Keratinocyte (primary cell): ENCODE measurements around the gene MAPRE3.

Source experiments
- EZH2 ChIP-seq: IDR thresholded peaks from one replicate; pipeline ENCODE4 v1.6.1; 2012; ENCODE audit warnings: inconsistent platforms, mild to moderate bottlenecking, low read length, moderate library complexity
- TF ChIP-seq, protein P1 (sequence below), 3 experiments: IDR thresholded peaks in 1 of 3; conservative IDR thresholded peaks in 1 of 3; optimal IDR thresholded peaks in 1 of 3; 2 replicates in 2 of 3; 3 replicates in 1 of 3; pipeline versions ENCODE3 to v1.5.1; 2011; ENCODE audit warnings: low read length in 3 of 3, mild to moderate bottlenecking in 3 of 3, moderate library complexity in 2 of 3, control low read depth in 1 of 3, inconsistent platforms in 1 of 3; ENCODE audit not compliant: insufficient read depth in 2 of 3; ENCODE audit errors: extremely low read depth in 1 of 3

GRCh38 chr2:27051902-27052645 is 81.6 kb downstream of the MAPRE3 start:
- TF ChIP-seq EZH2, result no peak
- TF ChIP-seq, protein P1, sequence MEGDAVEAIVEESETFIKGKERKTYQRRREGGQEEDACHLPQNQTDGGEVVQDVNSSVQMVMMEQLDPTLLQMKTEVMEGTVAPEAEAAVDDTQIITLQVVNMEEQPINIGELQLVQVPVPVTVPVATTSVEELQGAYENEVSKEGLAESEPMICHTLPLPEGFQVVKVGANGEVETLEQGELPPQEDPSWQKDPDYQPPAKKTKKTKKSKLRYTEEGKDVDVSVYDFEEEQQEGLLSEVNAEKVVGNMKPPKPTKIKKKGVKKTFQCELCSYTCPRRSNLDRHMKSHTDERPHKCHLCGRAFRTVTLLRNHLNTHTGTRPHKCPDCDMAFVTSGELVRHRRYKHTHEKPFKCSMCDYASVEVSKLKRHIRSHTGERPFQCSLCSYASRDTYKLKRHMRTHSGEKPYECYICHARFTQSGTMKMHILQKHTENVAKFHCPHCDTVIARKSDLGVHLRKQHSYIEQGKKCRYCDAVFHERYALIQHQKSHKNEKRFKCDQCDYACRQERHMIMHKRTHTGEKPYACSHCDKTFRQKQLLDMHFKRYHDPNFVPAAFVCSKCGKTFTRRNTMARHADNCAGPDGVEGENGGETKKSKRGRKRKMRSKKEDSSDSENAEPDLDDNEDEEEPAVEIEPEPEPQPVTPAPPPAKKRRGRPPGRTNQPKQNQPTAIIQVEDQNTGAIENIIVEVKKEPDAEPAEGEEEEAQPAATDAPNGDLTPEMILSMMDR (optimal IDR thresholded peaks at IDR 0.05 in 1 of 3, IDR thresholded peaks at IDR 0.05 in 1 of 3, conservative IDR thresholded peaks at IDR 0.05 in 1 of 3; ENCODE audit: extremely low read depth in 1 of 3, insufficient read depth in 2 of 3, low read length in 3 of 3), result no peak
